ENCODE results near the gene MAPKAP1.

Gene MAPKAP1

GRCh38 chr9:125655691-125656410, 51.2 kb downstream of the MAPKAP1 start:
- CTCF ChIA-PET: interaction anchor here (1.0 kb wide), 1 partner anchor 18 kb away, joined by 4 read pairs; no protein-coding TSS in a partner anchor
- no peak overlapping the region for H3K27ac ChIP-seq
- POLR2A ChIA-PET (ENCODE audit: low non-redundant PET): no interaction called here
- DNase-seq (ENCODE audit: low spot score): no peak
- TF ChIP-seq CTCF (conservative IDR thresholded peaks at IDR 0.05; ENCODE audit: low read depth): no peak

GRCh38 chr9:125655066-125655633, 51.9 kb downstream of the MAPKAP1 start:
- ChIA-PET CTCF (no interaction called here), POLR2A (ENCODE audit: low non-redundant PET) (no interaction called here)
- no peak for DNase-seq (ENCODE audit: low spot score)
- TF ChIP-seq CTCF (conservative IDR thresholded peaks at IDR 0.05; ENCODE audit: low read depth): no peak
- no peak overlapping the region for H3K27ac ChIP-seq

GRCh38 chr9:125654121-125654520, 52.9 kb downstream of the MAPKAP1 start:
- no peak overlapping the region for H3K27ac ChIP-seq

GRCh38 chr9:125653325-125653724, 53.7 kb downstream of the MAPKAP1 start:
- ChIA-PET CTCF (interaction anchor here (0.9 kb wide), 1 partner anchor 34 kb away, joined by 3 read pairs; no protein-coding TSS in a partner anchor), POLR2A (ENCODE audit: low non-redundant PET) (no interaction called here)
- no peak overlapping the region for H3K27ac ChIP-seq
- DNase-seq (ENCODE audit: low spot score): no peak
- no peak for TF ChIP-seq CTCF (conservative IDR thresholded peaks at IDR 0.05; ENCODE audit: low read depth)

More at GRCh38 chr9:125654121-125654520, 52.9 kb downstream of the MAPKAP1 start:
- no peak for TF ChIP-seq CTCF (conservative IDR thresholded peaks at IDR 0.05; ENCODE audit: low read depth)
- ChIA-PET POLR2A (ENCODE audit: low non-redundant PET) (no interaction called here), CTCF (no interaction called here)
- no peak for DNase-seq (ENCODE audit: low spot score)

- no peak overlapping the region for H3K27ac ChIP-seq
- DNase-seq (ENCODE audit: low spot score): no peak
- POLR2A ChIA-PET (ENCODE audit: low non-redundant PET): no interaction called here
These were observed 54.2 kb downstream of the MAPKAP1 start for GRCh38 chr9:125652759-125653158.

GRCh38 chr9:125652233-125652594, 54.8 kb downstream of the MAPKAP1 start:
- no peak for DNase-seq (ENCODE audit: low spot score)
- no peak for TF ChIP-seq CTCF (conservative IDR thresholded peaks at IDR 0.05; ENCODE audit: low read depth)
- no peak overlapping the region for H3K27ac ChIP-seq
- CTCF ChIA-PET: interaction anchor here (0.5 kb wide), 1 partner anchor 9 kb away, joined by 3 read pairs; no protein-coding TSS in a partner anchor
- POLR2A ChIA-PET (ENCODE audit: low non-redundant PET): no interaction called here

More at GRCh38 chr9:125652759-125653158, 54.2 kb downstream of the MAPKAP1 start:
- no peak for TF ChIP-seq CTCF (conservative IDR thresholded peaks at IDR 0.05; ENCODE audit: low read depth)
- CTCF ChIA-PET: interaction anchor here (0.5 kb wide), 1 partner anchor 10 kb away, joined by 3 read pairs; no protein-coding TSS in a partner anchor

Measured in RWPE1 (cell line).